T47D (cell line): Measurements from ENCODE around the gene LSM14A.

Source experiments
- DNase-seq, 2 experiments: peaks; one replicate each; pipeline versions ENCODE4 v3.0.0 to v3.0.0-alpha.2; 2011 to 2012; ENCODE audit warnings: low read depth in 1 of 2, low spot score in 1 of 2
- JUND ChIP-seq: IDR thresholded peaks from 2 replicates; pipeline ENCODE4 v1.6.1; 2012; ENCODE audit warnings: low read depth
- in situ Hi-C: cut with HindIII; loops from 2 replicates; pipeline ENCODE4 v1.10.0; 2016; ENCODE audit warnings: low sequenced_read_pairs, low pct_unique_long_range_greater_than_20kb

The LSM14A gene

GRCh38 chr19:34263745-34264237 lies 91.5 kb downstream of the LSM14A start:
- DNase-seq, result peak in 1 of 2 experiments; percentile 28
- in situ Hi-C loops, result no loop called here
- no peak for TF ChIP-seq JUND

- peak in 1 of 2 experiments; percentile 48 for DNase-seq
- no peak for TF ChIP-seq JUND
- in situ Hi-C loops, result no loop called here
Observed at GRCh38 chr19:34265221-34265650, 92.9 kb downstream of the LSM14A start.

- no peak for TF ChIP-seq JUND
- in situ Hi-C loops, result no loop called here
- DNase-seq, result no peak
Observed at GRCh38 chr19:34269081-34269480, 96.8 kb downstream of the LSM14A start.

- DNase-seq, result no peak
- TF ChIP-seq JUND, result no peak
- in situ Hi-C loops, result no loop called here
Observed at GRCh38 chr19:34269489-34269888, 97.2 kb downstream of the LSM14A start.

GRCh38 chr19:34269968-34270621 lies 97.8 kb downstream of the LSM14A start:
- TF ChIP-seq JUND, result no peak
- no peak for DNase-seq
- in situ Hi-C loops, result no loop called here

- no peak for DNase-seq
- TF ChIP-seq JUND, result no peak
- in situ Hi-C loops, result no loop called here
Observed at GRCh38 chr19:34273121-34273520, 100.8 kb downstream of the LSM14A start.

GRCh38 chr19:34274284-34274826 lies 102.1 kb downstream of the LSM14A start:
- DNase-seq, result no peak
- in situ Hi-C loops, result no loop called here
- TF ChIP-seq JUND, result no peak

- in situ Hi-C loops, result no loop called here
- no peak for DNase-seq
- no peak for TF ChIP-seq JUND
Observed at GRCh38 chr19:34274827-34275625, 102.7 kb downstream of the LSM14A start.

GRCh38 chr19:34275705-34276104 lies 103.4 kb downstream of the LSM14A start:
- in situ Hi-C loops, result no loop called here
- no peak for DNase-seq
- TF ChIP-seq JUND, result no peak

GRCh38 chr19:34276614-34277013 lies 104.3 kb downstream of the LSM14A start:
- in situ Hi-C loops, result no loop called here
- DNase-seq, result no peak
- no peak for TF ChIP-seq JUND

- TF ChIP-seq JUND, result no peak
- DNase-seq, result no peak
- in situ Hi-C loops, result no loop called here
Observed at GRCh38 chr19:34277244-34277643, 104.9 kb downstream of the LSM14A start.

- TF ChIP-seq JUND, result no peak
- in situ Hi-C loops, result no loop called here
Observed at GRCh38 chr19:34278783-34279182, 106.5 kb downstream of the LSM14A start.

More at GRCh38 chr19:34278783-34279182, 106.5 kb downstream of the LSM14A start:
- DNase-seq, result no peak
